ENCODE measurements around the gene SEMA6A. TPM values are rescaled to one million over a fixed set of nuclear protein-coding genes. Genes with fewer than 3 reads are reported as not detected.

SEMA6A gene
- total and polyA plus RNA-seq, 10 of the 15 experiments (the other 5 are each of a cell fraction or from before 2014, with no cell fraction given) = 0.16 to 10.2 (median 1.1) TPM

DNA sequence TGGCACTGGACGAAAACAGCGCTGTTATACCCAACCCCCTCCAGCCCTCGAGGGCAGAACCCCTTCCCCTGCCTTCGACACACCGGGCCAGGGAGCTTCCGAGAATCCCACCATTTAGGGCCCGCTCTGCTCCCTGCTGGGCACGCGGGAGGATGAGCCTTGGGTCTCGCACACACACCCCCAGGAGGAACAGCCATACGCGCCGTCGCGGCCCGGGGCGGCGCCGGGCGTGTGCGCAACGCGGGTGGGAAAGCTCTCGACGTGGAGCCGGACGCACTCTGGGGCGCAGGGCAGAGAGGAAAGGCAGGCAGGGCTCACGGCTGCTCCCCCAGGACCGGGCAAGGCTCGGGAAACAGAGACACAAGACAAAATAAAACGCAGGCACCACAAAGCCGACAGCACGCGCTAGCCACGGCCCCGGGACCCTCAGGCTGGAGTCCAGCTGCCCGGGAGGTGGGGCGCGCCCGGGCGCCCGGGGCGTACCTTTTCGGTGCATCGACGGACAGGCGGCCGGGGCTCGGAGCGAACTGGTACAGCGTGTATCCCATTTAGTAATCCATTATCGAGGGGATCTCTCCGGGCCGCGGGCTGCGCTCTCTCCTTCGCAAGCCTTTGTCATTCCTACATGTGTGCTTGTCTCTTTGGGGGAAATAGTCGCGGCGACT, 789 bp downstream of the SEMA6A start (continued):
- TF ChIP-seq ETV6 (conservative IDR thresholded peaks at IDR 0.05 in 1 of 2, IDR thresholded peaks at IDR 0.05 in 1 of 2; ENCODE audit: borderline replicate concordance in 1 of 2, low read depth in 1 of 2) = no peak
- no peak for TF ChIP-seq YBX1 (IDR thresholded peaks at IDR 0.05)
- TF ChIP-seq MXI1 (IDR thresholded peaks at IDR 0.05; ENCODE audit: low read depth, low read length) = no peak
- TF ChIP-seq GABPA (IDR thresholded peaks at IDR 0.05; ENCODE audit: low read depth) = no peak
- TF ChIP-seq, protein P1, sequence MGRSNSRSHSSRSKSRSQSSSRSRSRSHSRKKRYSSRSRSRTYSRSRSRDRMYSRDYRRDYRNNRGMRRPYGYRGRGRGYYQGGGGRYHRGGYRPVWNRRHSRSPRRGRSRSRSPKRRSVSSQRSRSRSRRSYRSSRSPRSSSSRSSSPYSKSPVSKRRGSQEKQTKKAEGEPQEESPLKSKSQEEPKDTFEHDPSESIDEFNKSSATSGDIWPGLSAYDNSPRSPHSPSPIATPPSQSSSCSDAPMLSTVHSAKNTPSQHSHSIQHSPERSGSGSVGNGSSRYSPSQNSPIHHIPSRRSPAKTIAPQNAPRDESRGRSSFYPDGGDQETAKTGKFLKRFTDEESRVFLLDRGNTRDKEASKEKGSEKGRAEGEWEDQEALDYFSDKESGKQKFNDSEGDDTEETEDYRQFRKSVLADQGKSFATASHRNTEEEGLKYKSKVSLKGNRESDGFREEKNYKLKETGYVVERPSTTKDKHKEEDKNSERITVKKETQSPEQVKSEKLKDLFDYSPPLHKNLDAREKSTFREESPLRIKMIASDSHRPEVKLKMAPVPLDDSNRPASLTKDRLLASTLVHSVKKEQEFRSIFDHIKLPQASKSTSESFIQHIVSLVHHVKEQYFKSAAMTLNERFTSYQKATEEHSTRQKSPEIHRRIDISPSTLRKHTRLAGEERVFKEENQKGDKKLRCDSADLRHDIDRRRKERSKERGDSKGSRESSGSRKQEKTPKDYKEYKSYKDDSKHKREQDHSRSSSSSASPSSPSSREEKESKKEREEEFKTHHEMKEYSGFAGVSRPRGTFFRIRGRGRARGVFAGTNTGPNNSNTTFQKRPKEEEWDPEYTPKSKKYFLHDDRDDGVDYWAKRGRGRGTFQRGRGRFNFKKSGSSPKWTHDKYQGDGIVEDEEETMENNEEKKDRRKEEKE (IDR thresholded peaks at IDR 0.05) = no peak
- TF ChIP-seq FOXK2 (IDR thresholded peaks at IDR 0.05) = no peak
- TF ChIP-seq IKZF1 (conservative IDR thresholded peaks at IDR 0.05) = peak; percentile 50
- TF ChIP-seq NFIC (IDR thresholded peaks at IDR 0.05; ENCODE audit: low read depth, low read length) = no peak
- TF ChIP-seq GATAD2B (conservative IDR thresholded peaks at IDR 0.05; ENCODE audit: low read depth) = no peak
- TF ChIP-seq HCFC1 (IDR thresholded peaks at IDR 0.05; ENCODE audit: low read length) = no peak
- 0 out of 2 replicates have a peak, but pooled peaks have one; percentile 4 for TF ChIP-seq MLLT1 (IDR thresholded peaks at IDR 0.05)
- no peak for TF ChIP-seq KDM1A (IDR thresholded peaks at IDR 0.05; ENCODE audit: borderline replicate concordance)
- TF ChIP-seq EZH2 (IDR thresholded peaks at IDR 0.05; ENCODE audit: borderline replicate concordance, control insufficient read depth, low read depth, low read length) = no peak
- TF ChIP-seq ZNF592 (IDR thresholded peaks at IDR 0.05) = no peak
- no peak for TF ChIP-seq RUNX3 (IDR thresholded peaks at IDR 0.05; ENCODE audit: low read length)
- TF ChIP-seq, protein P2, sequence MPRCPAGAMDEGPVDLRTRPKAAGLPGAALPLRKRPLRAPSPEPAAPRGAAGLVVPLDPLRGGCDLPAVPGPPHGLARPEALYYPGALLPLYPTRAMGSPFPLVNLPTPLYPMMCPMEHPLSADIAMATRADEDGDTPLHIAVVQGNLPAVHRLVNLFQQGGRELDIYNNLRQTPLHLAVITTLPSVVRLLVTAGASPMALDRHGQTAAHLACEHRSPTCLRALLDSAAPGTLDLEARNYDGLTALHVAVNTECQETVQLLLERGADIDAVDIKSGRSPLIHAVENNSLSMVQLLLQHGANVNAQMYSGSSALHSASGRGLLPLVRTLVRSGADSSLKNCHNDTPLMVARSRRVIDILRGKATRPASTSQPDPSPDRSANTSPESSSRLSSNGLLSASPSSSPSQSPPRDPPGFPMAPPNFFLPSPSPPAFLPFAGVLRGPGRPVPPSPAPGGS (IDR thresholded peaks at IDR 0.05; ENCODE audit: borderline replicate concordance, insufficient read depth, low read depth, low read length, poor library complexity, severe bottlenecking) = no peak
- TF ChIP-seq BHLHE40 (IDR thresholded peaks at IDR 0.05; ENCODE audit: borderline replicate concordance in 1 of 2, low read depth in 2 of 2, low read length in 1 of 2) = peak in 1 of 2 experiments; percentile 32; a peak in 1 of 4 replicates
- TF ChIP-seq LARP7 (IDR thresholded peaks at IDR 0.05) = peak; percentile 27; the same call in 1 of the 2 replicates
- TF ChIP-seq BACH1 (IDR thresholded peaks at IDR 0.05; ENCODE audit: borderline replicate concordance) = no peak
